ENCODE measurements around the gene PDZD4.

DNA sequence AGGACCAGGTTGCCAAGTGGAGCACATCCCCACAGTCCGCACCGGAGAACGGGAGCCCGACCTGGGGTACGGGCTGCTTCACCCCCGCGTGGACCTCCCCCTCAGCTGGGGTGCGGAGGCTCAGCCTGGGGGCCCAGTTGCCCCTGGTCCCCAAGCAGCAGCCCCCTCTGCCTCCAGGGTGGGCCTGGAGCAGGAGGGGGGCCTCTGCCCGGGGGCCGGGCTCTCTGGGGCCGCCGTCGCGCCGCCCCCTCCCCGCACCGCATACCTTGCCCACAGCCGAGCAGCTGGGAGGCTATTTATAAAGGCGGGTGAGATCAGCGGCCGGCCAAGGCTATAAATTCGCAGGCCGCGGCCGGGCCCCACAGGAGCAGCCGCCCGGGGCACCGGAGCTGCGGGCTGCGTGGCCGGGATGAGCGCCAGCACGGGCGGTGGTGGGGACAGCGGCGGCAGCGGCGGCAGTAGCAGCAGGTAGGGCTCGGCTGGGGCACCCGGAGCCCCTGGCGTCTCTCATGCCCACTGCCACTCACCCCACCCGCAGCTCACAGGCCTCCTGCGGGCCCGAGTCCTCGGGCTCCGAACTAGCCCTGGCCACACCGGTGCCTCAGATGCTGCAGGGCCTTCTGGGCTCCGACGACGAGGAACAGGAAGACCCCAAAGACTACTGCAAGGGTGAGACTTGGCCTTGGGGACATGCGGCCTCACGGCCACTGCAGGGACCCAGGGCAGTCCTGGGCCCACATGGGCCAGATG, 49.5 kb downstream of the PDZD4 start, which contains the start of gene SRPK3:
- TF ChIP-seq, protein P1, sequence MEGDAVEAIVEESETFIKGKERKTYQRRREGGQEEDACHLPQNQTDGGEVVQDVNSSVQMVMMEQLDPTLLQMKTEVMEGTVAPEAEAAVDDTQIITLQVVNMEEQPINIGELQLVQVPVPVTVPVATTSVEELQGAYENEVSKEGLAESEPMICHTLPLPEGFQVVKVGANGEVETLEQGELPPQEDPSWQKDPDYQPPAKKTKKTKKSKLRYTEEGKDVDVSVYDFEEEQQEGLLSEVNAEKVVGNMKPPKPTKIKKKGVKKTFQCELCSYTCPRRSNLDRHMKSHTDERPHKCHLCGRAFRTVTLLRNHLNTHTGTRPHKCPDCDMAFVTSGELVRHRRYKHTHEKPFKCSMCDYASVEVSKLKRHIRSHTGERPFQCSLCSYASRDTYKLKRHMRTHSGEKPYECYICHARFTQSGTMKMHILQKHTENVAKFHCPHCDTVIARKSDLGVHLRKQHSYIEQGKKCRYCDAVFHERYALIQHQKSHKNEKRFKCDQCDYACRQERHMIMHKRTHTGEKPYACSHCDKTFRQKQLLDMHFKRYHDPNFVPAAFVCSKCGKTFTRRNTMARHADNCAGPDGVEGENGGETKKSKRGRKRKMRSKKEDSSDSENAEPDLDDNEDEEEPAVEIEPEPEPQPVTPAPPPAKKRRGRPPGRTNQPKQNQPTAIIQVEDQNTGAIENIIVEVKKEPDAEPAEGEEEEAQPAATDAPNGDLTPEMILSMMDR (IDR thresholded peaks at IDR 0.05; ENCODE audit: low read length) = no peak
- no peak for TF ChIP-seq EZH2 (optimal IDR thresholded peaks at IDR 0.05; ENCODE audit: low read depth, low read length)
